ENCODE measurements around the gene PPP1R3F.
A peak's percentile ranks its signal among the peaks of the same experiment; 100 is the strongest.

PPP1R3F gene

DNA sequence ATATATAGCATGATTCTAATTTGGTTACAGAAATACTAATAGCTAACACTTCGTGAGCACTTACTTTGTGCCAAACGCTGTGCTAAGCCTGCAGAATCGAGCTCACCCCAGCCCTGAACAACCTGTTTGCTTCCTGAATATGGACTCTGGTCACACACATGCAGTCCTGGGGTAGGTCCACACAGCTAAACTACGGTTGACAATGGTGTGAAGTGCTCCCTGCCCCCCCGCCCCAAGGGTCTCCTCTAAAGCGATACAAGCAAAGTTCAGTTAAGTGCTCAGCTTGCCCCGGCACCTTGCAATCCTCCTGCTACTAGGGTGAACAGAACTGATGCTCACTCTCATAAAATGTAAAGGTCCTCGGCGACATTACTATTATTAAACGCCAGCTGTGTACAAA lies 6.0 kb upstream of the PPP1R3F start:
- TF ChIP-seq TAF1 (IDR thresholded peaks at IDR 0.05; ENCODE audit: borderline replicate concordance, insufficient read depth, low read length) (no peak), FOXP2 (optimal IDR thresholded peaks at IDR 0.05; ENCODE audit: borderline replicate concordance, extremely low read depth, extremely low read length, insufficient read depth) (no peak)

DNA sequence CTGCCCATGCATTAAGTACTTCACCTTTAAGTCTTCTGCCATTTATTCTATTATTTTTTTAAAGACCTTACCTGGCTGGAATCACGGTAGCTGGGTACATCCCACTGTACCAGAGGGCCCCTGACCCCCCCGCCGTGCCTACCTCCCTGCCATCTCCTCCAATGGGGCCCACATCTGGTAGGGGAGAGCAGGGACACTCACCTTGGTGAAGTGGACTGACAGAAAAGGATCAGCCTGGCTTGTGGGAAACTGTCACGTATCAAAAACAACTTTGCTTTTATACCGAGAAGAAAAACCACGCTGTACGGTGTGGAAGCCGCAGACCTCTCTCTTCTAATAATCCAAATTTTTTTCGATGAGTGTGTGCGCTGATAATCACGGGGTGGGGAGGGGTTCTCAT lies 5.1 kb upstream of the PPP1R3F start, which contains the start of gene FOXP3:
Gene FOXP3 (minus strand): TSS at position 251 of the 400 bp plus-strand sequence. CDS start 6,205 bp downstream, outside the sequence.
- TF ChIP-seq FOXP2 (optimal IDR thresholded peaks at IDR 0.05; ENCODE audit: borderline replicate concordance, extremely low read depth, extremely low read length, insufficient read depth), result no peak
- no peak for TF ChIP-seq POLR2AphosphoS5 (IDR thresholded peaks at IDR 0.05; ENCODE audit: low read depth, low read length)
- TF ChIP-seq TAF1 (IDR thresholded peaks at IDR 0.05; ENCODE audit: borderline replicate concordance, insufficient read depth, low read length), result no peak
- no peak for TF ChIP-seq SIN3A (IDR thresholded peaks at IDR 0.05; ENCODE audit: borderline replicate concordance, insufficient read depth, low read length)
- TF ChIP-seq, protein P1, sequence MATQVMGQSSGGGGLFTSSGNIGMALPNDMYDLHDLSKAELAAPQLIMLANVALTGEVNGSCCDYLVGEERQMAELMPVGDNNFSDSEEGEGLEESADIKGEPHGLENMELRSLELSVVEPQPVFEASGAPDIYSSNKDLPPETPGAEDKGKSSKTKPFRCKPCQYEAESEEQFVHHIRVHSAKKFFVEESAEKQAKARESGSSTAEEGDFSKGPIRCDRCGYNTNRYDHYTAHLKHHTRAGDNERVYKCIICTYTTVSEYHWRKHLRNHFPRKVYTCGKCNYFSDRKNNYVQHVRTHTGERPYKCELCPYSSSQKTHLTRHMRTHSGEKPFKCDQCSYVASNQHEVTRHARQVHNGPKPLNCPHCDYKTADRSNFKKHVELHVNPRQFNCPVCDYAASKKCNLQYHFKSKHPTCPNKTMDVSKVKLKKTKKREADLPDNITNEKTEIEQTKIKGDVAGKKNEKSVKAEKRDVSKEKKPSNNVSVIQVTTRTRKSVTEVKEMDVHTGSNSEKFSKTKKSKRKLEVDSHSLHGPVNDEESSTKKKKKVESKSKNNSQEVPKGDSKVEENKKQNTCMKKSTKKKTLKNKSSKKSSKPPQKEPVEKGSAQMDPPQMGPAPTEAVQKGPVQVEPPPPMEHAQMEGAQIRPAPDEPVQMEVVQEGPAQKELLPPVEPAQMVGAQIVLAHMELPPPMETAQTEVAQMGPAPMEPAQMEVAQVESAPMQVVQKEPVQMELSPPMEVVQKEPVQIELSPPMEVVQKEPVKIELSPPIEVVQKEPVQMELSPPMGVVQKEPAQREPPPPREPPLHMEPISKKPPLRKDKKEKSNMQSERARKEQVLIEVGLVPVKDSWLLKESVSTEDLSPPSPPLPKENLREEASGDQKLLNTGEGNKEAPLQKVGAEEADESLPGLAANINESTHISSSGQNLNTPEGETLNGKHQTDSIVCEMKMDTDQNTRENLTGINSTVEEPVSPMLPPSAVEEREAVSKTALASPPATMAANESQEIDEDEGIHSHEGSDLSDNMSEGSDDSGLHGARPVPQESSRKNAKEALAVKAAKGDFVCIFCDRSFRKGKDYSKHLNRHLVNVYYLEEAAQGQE (IDR thresholded peaks at IDR 0.05; ENCODE audit: insufficient read depth in 1 of 2, low read depth in 2 of 2, low read length in 2 of 2), result no peak

DNA sequence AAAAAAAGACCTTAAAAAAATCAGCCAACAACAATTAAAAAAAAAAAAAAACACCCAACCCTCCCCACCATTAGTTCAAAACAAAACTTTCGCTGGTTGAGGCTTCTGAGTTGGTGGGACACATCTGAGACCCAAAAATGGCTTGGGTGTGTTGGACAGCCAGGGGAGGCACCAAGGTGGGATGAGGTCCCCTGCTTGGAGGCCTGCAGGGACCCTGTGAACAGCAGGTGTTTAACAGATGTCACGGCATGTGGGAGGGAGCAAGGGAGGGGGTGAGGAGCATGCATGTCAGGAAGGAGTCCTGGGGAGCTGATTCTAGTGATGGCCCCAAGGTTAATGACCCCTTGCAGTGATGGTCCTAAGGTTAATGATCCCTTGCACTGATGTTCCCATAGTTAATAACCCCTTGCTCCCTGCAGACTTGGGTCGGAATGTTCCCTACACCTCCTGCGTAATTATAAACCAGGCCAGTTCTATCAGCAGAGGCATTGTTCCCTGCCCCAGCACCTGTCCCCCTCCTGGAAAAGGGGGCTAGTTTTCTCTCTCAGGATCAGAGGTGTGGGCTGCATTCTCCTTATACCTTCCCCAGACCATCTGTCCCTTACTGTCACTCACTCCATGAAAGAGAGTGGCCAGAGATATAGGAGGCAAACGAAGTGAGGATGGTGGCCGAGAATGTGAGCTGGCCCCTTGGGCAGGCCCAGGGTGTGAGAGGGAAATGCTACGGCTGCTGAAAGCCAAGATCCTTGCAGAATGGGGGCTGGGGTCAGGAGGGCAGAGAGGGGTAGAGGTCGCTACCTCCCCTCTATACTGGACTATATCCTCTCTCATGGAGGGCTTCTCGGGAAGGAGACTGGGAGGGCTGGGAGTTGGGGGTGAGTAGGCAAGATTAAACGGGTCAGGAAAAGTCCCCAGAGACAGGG lies 2.8 kb upstream of the PPP1R3F start:
- TF ChIP-seq POLR2AphosphoS5 (IDR thresholded peaks at IDR 0.05; ENCODE audit: low read depth, low read length) (no peak), SIN3A (IDR thresholded peaks at IDR 0.05; ENCODE audit: borderline replicate concordance, insufficient read depth, low read length) (no peak), FOXP2 (optimal IDR thresholded peaks at IDR 0.05; ENCODE audit: borderline replicate concordance, extremely low read depth, extremely low read length, insufficient read depth) (no peak)
- TF ChIP-seq, protein P1 (IDR thresholded peaks at IDR 0.05; ENCODE audit: insufficient read depth in 1 of 2, low read depth in 2 of 2, low read length in 2 of 2), result no peak

DNA sequence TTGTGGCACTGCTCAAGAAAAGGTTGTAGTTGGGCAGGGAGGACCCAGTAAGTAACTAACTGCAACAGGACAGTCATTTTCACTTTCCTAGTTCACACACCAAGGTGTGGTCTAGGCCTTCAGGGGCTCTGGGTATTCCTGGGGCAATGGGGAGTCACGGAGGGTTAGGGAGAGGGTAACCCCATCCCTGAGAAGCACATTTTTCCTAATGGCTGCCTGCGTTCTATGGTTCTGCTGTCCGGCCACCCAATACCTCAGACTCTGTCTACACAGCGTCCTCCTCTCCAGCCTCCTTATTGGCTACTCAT lies 937 bp upstream of the PPP1R3F start:
- TF ChIP-seq TAF1 (IDR thresholded peaks at IDR 0.05; ENCODE audit: borderline replicate concordance, insufficient read depth, low read length), result peak; percentile 41; the same call in 1 of the 2 replicates
- TF ChIP-seq SIN3A (IDR thresholded peaks at IDR 0.05; ENCODE audit: borderline replicate concordance, insufficient read depth, low read length), result no peak

DNA sequence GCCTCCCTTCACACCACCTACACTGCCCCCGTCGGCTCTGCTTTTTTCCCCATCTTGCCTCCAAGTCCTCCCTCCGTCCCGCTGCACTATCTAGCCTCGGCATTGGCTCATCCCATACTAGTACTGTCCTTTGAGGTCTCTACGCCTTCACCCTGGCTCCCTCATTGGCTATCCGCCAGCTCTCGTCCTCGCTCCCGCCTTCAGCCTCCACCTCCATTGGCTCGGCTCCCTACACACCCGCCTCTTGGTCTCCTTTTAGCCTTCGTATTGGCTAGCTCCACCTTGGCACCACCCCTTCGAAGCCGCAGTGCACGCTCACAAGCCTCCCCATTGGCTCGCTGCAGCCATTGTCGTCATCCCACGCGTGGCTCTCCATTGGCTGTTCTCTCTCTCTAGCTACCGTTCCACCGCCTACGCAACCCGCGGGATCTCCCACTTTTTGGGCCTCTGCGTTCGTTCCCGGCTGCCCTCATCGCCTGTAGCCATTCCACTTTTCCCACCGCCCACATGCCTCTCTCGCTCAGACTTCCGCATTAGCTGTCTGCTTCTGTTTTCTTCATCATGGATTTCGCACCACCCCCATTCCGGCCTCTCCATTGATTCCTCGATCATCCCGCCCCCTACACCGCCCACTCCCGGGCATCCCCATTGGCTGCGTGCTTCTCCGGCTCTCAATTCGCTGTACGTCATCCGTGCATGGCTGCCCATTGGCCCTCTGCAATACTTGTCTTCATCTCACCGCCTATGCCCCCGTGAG lies 405 bp upstream of the PPP1R3F start:
- no peak for TF ChIP-seq FOXP2 (optimal IDR thresholded peaks at IDR 0.05; ENCODE audit: borderline replicate concordance, extremely low read depth, extremely low read length, insufficient read depth)
- TF ChIP-seq POLR2AphosphoS5 (IDR thresholded peaks at IDR 0.05; ENCODE audit: low read depth, low read length), result peak; percentile 87
- TF ChIP-seq, protein P1 (IDR thresholded peaks at IDR 0.05; ENCODE audit: insufficient read depth in 1 of 2, low read depth in 2 of 2, low read length in 2 of 2), result peak in 1 of 2 experiments; percentile 20; a peak in 1 of 4 replicates

Measured in PFSK-1 (cell line).